Hematopoietic multipotent progenitor cell treated with erythropoietin and hydrocortisone succinate and interleukin-3 and kit ligand, for 6 days (in vitro differentiated cells): ENCODE measurements around the gene NLGN3.
A peak's percentile ranks its signal among the peaks of the same experiment; 100 is the strongest.

Experiments
- DNase-seq: peaks from one replicate; pipeline ENCODE4 v3.0.0-alpha.2; 2015

The NLGN3 gene

DNA sequence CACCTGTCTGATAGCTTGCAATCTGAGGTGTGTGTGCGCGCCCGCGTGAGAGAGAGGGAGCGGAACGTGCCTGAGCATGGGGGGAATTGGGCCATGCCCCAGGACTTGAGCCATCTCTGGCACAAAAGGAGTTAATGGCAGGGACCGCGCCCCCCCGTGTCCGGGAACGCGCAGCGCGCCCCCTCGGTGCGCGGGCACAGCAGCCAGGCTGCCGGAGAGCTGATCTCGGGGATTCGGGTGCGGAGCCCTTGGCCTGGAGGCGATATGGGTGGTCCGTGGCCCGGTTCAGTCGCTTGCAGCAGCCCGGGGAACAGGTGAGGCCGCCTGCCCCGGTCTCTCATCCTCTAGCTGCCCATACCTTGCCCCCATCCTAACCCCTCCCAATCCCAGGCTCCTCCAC is at the start of gene NLGN3:
Gene NLGN3 (plus strand): TSS at position 191 of the 400 bp plus-strand sequence. CDS start 2,909 bp downstream, outside the sequence.
- no peak for DNase-seq

DNA sequence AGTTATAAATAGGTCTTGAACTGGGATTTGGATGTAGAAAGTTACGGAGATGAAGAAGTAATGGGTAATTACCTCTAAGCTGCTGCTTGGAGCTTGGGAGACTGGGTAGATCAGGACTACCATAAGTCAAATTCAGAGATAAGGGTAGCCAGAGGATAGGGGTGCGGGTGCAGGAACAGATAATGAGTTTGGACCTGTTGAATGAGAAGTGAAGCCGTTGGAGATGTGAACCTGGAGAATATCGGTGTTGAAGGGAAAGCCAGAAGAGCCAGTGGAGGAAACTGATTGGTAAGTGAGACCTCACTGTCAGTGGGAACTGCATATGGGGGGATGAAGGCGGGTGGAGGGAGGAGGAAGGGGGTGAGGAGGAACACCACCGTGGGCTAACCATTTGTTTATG is 49.6 kb upstream of the NLGN3 start:
- DNase-seq = peak; percentile 52

DNA sequence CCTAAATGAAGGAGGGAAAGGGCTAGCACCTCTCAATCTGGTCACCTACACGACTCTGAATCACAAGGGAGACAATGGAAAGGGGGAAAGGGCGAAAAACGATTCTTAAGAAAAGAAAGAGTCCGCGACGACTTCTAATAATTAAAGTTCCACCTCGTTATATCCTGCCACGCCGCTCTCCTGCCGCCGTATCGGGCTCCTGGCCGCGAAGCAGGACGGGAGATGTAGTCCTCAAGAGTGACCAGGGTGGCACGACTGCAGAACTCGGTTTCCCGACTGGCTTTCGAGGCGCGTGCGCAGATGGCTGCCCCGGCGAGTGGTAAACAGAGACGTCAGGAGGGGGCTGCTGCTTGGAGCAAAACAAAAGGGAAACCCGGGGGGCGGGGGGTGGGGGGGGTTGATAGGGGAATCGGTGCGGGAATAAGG is 49.1 kb upstream of the NLGN3 start, which contains the start of gene FOXO4:
Gene FOXO4 (plus strand): TSS at position 297 of the 426 bp plus-strand sequence. CDS start 678 bp downstream, outside the sequence.
- DNase-seq = peak; percentile 93

DNA sequence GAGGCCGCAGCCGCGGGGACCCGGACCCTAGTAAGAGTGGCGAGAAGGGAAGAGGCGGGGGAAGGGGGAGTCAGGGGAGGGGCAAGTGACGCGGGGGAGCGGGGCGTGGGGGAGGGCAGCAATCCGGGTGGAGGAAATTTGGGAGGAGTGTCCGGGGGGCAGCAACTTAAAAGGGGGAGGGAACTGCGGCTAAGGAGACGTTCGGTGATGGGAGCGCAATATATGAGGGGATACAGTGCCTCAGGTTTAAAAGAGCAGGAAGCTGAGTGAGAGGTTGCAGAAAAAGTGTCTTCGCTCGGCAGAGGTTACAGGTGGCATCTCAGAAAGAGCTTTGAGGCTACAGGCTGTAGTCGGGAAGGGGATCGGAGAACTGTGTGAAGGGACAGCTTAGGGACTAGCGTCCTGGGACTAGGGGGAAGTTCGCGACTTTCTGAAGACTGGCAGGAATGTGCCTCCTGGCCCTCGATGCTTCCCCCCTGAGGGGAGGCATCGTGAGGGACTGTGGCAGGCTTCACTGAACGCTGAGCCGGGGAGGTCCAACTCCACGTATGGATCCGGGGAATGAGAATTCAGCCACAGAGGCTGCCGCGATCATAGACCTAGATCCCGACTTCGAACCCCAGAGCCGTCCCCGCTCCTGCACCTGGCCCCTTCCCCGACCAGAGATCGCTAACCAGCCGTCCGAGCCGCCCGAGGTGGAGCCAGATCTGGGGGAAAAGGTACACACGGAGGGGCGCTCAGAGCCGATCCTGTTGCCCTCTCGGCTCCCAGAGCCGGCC is 48.5 kb upstream of the NLGN3 start:
- peak; percentile 66 for DNase-seq

DNA sequence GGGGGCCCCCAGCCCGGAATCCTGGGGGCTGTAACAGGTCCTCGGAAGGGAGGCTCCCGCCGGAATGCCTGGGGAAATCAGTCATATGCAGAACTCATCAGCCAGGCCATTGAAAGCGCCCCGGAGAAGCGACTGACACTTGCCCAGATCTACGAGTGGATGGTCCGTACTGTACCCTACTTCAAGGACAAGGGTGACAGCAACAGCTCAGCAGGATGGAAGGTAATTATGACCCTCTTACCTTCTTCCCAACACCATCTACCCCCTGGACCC is 47.9 kb upstream of the NLGN3 start:
- DNase-seq = no peak

DNA sequence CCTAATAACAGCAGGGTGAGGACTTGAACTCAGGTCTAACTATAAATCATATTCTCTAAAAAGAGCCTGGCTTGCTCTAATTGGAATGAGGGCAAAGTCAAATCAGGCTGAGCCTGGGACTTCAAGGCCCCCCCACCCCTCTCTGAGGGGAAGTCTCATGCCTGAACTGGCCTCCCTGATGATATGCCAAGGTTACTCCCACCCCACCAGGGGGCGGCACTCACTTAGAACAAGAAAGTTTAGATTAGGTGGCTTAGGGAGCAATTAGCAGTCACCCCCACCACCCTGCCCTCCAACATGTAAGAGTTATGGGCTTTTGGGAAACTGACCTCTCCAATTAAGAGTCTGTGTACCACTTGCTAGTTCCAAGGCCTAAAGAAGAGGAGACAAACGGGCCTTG is 46.3 kb upstream of the NLGN3 start:
- DNase-seq = peak; percentile 86

DNA sequence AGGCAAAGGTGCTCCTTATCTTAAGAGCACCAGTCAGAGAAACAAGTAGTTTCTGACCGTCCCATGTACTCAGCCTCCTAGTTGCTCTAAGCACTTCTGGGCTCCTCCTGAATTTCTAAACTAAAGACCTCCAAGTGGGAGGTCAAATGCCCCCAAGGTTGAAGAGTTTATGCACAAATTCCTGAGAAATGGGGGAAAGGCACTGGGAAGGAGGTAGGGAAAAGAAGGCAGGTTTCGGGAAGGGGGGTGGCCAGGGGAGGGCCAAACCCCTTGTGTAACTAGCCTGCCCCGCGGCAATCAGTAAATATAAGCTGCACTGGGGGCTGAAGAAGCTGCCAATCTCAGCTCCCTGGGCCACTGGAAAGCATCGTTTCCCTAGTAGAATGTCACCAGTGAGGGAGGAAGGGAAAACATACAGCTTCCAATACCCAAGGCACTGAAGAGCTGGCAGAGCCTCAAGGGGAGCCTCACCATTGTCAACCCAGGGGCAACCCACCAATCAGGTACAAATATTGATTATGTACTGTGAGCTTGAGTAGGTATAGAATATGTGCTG is 45.6 kb upstream of the NLGN3 start:
- no peak for DNase-seq

DNA sequence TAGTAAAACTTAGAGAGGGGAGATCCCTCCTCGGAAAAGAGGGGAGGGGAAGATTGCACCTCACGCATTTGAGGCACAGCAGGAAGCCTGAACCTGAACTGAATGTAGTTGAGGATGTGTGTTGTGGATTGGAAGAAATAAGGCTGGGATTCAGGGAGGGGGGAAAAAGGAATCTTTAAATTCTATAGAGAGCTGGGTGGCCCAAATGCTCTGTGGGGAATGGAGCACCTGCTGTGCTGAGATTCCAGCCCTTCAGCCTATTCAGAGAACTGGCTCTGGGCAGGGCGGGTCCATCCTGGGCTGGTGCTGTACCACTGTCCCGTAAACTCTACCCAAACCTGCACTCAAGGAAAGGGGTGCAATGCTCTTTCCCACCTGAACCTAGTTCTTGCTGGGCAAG is 44.9 kb upstream of the NLGN3 start:
- DNase-seq = no peak

DNA sequence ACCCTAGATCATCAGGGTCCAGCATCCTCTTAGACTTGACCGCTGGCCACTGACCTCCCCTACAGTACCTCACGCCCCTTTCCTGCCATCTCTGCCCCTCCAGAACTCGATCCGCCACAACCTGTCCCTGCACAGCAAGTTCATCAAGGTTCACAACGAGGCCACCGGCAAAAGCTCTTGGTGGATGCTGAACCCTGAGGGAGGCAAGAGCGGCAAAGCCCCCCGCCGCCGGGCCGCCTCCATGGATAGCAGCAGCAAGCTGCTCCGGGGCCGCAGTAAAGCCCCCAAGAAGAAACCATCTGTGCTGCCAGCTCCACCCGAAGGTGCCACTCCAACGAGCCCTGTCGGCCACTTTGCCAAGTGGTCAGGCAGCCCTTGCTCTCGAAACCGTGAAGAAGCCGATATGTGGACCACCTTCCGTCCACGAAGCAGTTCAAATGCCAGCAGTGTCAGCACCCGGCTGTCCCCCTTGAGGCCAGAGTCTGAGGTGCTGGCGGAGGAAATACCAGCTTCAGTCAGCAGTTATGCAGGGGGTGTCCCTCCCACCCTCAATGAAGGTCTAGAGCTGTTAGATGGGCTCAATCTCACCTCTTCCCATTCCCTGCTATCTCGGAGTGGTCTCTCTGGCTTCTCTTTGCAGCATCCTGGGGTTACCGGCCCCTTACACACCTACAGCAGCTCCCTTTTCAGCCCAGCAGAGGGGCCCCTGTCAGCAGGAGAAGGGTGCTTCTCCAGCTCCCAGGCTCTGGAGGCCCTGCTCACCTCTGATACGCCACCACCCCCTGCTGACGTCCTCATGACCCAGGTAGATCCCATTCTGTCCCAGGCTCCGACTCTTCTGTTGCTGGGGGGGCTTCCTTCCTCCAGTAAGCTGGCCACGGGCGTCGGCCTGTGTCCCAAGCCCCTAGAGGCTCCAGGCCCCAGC is 43.8 kb upstream of the NLGN3 start:
- DNase-seq = peak; percentile 15

DNA sequence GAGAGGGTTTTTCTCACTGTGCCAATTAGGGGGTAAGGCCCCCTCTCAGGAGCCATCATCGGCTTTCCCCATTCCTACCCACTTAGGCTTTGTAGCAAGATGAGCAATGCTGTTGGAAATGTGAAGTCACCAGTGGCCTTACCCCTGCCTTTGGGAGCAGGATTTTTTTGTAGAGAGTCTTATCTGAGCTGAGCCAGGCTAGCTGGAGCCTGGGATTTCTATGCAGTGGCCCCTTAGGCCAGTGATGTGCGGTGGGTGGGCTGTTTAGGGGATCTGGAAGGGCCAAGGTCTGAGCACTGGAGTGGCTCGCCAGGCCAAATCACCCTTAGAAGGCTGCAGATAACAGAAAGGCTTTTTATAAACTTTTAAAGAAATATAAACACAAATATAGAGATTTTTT is 42.3 kb upstream of the NLGN3 start:
- peak; percentile 41 for DNase-seq

DNA sequence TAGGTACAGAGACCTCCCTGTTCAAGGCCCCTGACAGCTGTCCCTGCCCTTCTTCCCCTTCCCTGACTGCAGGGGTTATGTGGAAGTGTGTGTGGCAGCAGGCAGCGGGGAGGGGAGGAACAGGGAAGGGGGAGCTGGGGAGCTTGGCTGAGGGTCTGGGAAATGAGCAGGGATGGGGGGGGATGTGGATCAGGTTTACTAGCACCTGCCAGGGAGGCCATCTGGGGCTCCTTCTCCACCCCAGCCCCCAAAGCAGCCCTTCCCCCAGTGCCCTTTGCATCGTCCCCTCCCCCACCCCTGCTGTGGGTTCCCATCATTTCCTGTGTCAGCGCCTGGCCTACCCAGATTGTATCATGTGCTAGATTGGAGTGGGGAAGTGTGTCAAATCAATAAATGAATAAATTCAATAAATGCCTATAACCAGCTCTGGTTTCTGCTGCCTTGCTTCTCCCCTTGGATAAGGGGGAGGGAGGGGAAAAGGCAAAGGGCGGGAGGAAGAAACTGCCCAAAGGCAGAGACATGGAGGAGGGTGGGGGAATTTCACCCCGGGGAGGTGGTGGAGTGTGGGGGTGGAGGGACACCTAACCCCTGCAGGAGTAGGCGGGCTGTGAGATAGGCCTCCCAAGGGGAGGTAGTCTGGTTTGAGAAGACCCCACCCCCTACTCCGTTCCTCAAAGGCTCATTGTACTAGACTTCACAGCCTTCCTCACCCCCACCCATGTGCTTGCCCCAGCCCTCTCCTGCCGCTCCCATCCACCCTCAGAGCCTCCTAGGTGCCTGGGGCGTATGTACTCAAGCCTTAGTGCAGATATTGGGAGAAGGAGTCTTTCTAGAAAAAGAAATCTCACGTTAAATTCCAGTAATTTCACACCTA is 41.3 kb upstream of the NLGN3 start:
- DNase-seq = peak; percentile 85

DNA sequence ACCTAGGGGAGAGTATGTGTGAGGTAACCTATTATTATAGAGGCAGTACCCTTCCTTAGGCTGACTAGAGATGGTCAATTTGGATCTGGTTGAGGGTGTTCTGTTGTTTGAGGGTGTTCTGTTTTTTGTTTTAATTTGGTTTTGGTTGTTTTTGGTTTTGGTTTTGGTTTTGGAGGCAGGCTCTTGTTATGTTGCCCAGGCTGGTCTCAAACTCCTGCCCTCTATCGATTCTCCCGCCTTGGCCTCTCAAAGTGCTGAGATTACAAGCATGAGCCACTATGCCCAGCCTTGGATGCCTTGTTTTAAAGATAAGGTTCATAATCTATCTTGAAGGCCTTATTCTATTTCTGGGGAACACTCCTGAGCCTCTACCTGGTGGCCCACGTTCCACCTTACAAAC is 39.0 kb upstream of the NLGN3 start:
- DNase-seq = peak; percentile 13

DNA sequence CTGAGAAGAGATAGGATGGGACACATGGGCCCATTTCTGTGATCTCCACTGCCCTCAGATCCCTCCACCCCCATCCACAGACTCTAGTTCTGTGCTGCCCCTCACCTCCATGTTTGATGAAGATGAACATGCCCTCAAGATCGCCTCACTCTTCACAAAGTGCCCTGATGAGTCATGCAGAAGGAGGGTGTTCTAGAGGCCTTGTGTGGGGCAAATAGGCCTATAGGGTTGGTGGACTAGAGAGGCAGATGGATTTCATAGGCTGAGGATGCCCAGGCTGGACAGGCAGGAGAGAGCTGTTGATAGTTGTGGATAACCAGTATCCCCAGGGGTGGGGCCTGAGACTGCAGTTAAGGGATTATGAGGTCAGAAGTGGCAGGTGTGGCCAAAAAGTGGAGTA is 38.2 kb upstream of the NLGN3 start, which contains the start of gene CXorf65:
Gene CXorf65 (minus strand): TSS at position 314 of the 400 bp plus-strand sequence. CDS start 184 bp downstream, at position 130.
- peak; percentile 71 for DNase-seq

DNA sequence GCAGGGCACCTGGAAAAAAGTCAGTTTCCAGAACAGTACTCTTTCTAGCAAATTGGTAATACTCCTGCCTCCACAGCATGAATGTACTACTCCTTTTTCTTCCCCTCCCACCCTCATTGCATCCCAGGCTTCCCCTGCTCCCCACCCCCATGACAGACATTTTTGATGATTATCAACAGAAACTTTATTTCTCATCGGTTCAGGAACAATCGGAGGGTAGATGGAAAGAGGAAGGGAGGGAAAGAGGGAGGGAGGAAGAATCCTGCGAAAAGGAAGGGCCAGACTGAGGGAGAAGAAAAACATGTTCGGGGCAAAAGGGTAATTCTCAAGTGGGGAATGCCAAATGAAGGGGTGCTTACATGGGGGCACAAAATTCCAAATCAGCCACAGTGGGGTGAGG is 37.4 kb upstream of the NLGN3 start:
- DNase-seq = no peak

DNA sequence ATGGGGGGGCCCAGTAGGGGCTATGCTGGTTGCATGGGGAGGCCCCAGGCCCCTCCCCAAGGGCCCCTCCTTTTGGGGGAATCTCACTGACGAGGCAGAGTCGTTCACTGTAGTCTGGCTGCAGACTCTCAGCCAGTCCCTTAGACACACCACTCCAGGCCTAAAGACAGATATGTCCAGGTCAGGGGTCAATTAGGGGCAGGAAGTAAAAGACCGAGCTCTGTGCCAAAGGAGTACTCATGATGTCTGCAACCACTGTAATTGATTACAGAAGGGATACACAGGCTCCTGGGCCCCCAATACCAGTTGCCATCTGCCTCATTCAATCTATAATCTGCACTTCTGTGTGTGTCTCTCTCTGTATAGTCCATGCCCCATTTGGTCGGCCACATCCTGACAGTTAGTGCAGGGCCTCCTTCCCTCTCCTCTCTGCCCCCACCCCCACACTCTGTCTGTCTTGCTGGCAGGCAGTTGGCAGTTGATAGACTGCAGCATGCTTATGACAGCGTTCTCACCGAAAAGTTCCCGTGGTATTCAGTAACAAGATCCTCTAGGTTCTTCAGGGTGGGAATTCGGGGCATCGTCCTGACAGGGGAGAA is 36.8 kb upstream of the NLGN3 start:
- DNase-seq = peak; percentile 82

DNA sequence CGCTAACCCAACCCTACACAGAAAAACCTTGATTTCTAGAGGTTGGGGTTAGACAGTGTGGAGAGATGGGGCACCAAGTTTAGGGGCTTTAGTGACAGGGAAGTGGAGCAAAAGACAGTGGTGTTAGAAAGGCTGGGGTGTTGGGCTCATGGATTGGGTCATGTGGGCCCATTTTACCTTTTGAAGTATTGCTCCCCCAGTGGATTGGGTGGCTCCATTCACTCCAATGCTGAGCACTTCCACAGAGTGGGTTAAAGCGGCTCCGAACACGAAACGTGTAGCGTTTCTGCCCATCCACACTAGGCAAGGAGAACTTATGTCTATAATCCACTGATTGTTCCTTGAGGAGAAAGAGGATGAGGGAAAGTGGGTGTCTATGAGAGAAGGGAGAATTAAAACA is 35.6 kb upstream of the NLGN3 start:
- peak; percentile 29 for DNase-seq

DNA sequence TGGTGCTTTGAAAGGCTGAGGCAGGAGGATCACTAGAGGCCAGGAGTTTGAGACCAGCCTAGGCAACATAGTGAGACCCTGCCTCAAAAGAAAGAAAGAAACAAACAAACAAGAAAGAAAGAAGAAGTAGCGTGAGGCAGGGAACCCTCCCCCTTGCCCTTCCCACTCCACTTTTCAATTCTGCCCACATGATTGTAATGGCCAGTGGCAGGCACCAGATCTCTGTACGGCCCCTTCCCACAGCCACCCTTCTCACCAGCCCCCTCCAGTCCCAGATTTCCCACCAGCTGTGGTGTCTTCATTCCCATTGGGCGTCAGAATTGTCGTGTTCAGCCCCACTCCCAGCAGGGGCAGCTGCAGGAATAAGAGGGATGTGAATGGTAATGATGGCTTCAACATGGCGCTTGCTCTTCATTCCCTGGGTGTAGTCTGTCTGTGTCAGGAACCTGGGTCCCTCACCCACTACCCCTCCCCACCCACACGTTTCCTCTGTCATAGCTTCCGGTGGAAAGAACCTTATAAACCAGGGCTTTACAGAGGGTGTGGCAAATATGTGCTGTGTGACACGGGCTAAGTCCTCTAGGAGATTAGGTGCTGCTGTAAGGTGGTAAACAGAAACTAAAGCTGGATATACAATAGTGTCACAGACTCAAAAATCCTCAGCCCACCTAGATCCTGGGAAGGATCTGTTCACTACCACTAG is 33.3 kb upstream of the NLGN3 start, which contains the start of gene IL2RG:
Gene IL2RG (minus strand): TSS at position 437 of the 703 bp plus-strand sequence. CDS start 38 bp downstream, at position 399.
- DNase-seq = peak; percentile 76

DNA sequence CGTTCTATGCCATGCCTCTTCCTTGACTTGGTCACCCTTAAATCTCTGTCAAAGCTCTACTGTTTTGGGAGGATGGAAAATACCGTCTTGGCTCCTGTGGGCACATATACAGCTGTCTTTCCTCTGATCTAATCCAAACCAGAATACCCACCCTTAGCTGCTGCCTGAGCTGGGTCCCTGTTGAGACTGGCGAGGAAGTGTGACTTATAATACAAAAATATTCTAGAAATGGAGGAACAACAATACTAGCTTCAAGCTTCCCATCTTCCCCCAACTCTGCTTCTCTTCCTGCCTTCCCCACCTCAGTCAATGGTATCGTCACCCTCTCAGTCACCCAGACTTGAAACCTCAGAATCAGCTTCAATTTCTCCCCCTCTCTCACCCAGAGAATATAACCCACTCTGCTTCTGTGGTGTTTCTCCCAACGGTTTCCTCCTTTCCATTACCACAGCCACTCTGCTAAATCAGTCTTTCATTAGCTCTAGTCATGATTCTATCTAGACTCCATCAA is 32.7 kb upstream of the NLGN3 start:
- peak; percentile 18 for DNase-seq

DNA sequence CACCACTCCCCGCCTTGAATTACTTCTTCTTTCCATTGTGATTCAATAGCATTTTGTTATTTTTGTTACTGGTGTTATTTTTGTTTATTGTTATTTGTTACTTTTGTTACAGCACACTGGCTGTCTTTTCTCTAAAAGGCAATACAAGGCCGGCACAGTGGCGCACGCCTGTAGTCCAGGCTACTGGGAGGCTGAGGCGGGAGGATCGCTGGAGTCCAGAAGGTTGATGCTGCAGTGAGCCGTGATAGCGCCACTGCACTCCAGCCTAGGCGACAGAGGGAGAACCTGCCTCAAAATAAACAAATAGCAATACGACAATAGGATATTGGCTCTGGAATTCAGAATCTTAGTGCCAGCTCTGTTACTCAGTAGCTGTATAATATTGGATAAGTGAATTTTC is 27.3 kb upstream of the NLGN3 start:
- DNase-seq = no peak

DNA sequence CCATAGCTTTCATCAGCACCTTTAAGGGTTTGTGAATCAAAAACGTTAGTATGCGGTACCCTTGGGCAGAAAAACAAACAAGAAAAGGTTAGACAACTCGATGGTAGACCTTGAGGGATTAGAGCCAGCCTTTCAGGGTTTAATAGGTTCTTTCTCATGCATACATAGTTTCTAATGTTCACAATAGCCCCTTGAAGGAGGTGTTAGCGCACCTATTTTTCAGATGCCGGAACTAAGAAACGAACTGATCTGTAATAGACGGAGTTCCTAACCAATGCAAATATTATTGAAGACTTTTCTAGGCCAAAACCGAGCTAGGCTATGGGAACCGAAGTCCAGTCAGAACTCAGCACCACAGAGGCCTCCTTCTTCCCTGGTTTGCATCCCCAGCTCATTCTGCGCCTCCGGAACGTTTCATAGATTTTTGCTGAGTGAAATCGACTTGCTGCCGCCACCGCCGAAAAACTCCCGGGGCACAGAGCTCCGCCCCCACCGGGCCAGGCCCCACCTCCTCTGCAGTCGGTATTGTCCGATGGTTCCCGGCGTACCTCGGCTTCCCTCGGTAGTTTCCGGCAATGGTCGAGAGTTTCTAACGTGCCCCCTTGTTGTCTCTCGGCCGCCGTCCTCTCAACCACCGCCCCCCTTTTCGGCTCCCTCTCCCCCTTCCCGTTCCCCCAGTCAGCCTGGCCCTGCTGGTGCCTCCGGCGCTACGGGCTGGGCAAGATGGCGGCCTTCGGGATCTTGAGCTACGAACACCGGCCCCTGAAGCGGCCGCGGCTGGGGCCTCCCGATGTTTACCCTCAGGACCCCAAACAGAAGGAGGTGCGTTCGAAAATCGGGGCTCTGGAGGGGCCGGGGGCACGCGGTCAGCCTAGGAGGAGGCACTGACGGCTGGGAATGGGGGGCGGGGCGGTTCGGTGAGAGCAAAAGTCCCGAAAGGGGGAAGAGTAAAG is 26.3 kb upstream of the NLGN3 start, which contains the start of gene MED12:
Gene MED12 (plus strand): TSS at position 565 of the 953 bp plus-strand sequence. CDS start 159 bp downstream, at position 724.
- peak; percentile 90 for DNase-seq
